H1 (cell line): ENCODE data around the gene PTPRT.

Experiments used
- CEBPB ChIP-seq: IDR thresholded peaks from 2 replicates; pipeline ENCODE4 v1.6.1; 2012; ENCODE audit warnings: low read depth, low read length
- CTCF ChIP-seq, 3 experiments: IDR thresholded peaks; 1 replicate in 2 of 3; 2 replicates in 1 of 3; pipeline versions ENCODE4 v1.5.1 to v1.6.1; 2011; ENCODE audit warnings: low read length in 3 of 3, mild to moderate bottlenecking in 3 of 3, inconsistent platforms in 2 of 3, low read depth in 1 of 3, moderate library complexity in 1 of 3; ENCODE audit not compliant: insufficient read depth in 1 of 3; ENCODE audit errors: control extremely low read depth in 1 of 3
- EZH2 ChIP-seq: fragments of 200-600 bp; sonication (generic); IDR thresholded peaks from 2 replicates; pipeline ENCODE4 v1.7.1; 2012; ENCODE audit warnings: low read depth, mild to moderate bottlenecking, moderate library complexity, low read length, inconsistent platforms; ENCODE audit not compliant: severe bottlenecking
- JUND ChIP-seq: IDR thresholded peaks from 2 replicates; pipeline ENCODE4 v1.6.1; 2011; ENCODE audit warnings: mild to moderate bottlenecking, improper control_type of control experiment, low read length
- KDM5A ChIP-seq: fragments of 200-600 bp; IDR thresholded peaks from 2 replicates; pipeline ENCODE4 v1.7.1; 2012; ENCODE audit warnings: mild to moderate bottlenecking, low read length, inconsistent platforms, mixed read lengths
- MAX ChIP-seq: IDR thresholded peaks from 2 replicates; pipeline ENCODE4 v1.6.1; 2012; ENCODE audit warnings: inconsistent platforms
- POLR2A ChIP-seq, 2 experiments: IDR thresholded peaks; 1 replicate in 1 of 2; 2 replicates in 1 of 2; pipeline ENCODE4 v1.6.1; 2011; ENCODE audit warnings: low read depth in 2 of 2, low read length in 2 of 2, mild to moderate bottlenecking in 2 of 2; ENCODE audit errors: control extremely low read depth in 1 of 2
- POLR2AphosphoS5 ChIP-seq: IDR thresholded peaks from 2 replicates; pipeline ENCODE4 v1.6.1; 2011; ENCODE audit warnings: low read depth, low read length
- RAD21 ChIP-seq, 2 experiments: IDR thresholded peaks in 1 of 2; conservative IDR thresholded peaks in 1 of 2; 2 replicates each; pipeline ENCODE4 v1.6.1; 2011; ENCODE audit warnings: low read depth in 2 of 2, low read length in 2 of 2, improper control_type of control experiment in 1 of 2, inconsistent platforms in 1 of 2, mild to moderate bottlenecking in 1 of 2, moderate library complexity in 1 of 2
- RNF2 ChIP-seq: fragments of 200-900, 300-1000 bp; sonication (generic); IDR thresholded peaks from 2 replicates; pipeline ENCODE4 v1.7.1; 2016; ENCODE audit warnings: borderline replicate concordance, low read depth, mild to moderate bottlenecking, antibody characterized with exemption, low read length; ENCODE audit not compliant: poor library complexity, severe bottlenecking; ENCODE audit errors: missing control alignments
- SIX5 ChIP-seq: IDR thresholded peaks from 2 replicates; pipeline ENCODE4 v1.6.1; 2011; ENCODE audit warnings: mild to moderate bottlenecking, low read depth, low read length
- ZNF274 ChIP-seq: IDR thresholded peaks from 2 replicates; pipeline ENCODE4 v1.7.0; 2012; ENCODE audit warnings: low read length, borderline replicate concordance; ENCODE audit errors: extremely low read depth
- TF ChIP-seq, protein P1 (sequence below): IDR thresholded peaks from 2 replicates; pipeline ENCODE4 v1.6.1; 2011; ENCODE audit warnings: low read length, improper control_type of control experiment

GRCh38 chr20:43043887-43044286, 145.8 kb downstream of the PTPRT start:
- TF ChIP-seq EZH2 (no peak), JUND (no peak), RAD21 (IDR thresholded peaks at IDR 0.05 in 1 of 2, conservative IDR thresholded peaks at IDR 0.05 in 1 of 2; ENCODE audit: low read depth in 2 of 2, low read length in 2 of 2) (no peak), MAX (no peak), KDM5A (no peak), RNF2 (no peak), POLR2A (IDR thresholded peaks at IDR 0.05; ENCODE audit: control extremely low read depth in 1 of 2, low read depth in 2 of 2, low read length in 2 of 2) (no peak), CTCF (IDR thresholded peaks at IDR 0.05; ENCODE audit: control extremely low read depth in 1 of 3, insufficient read depth in 1 of 3, low read depth in 1 of 3, low read length in 3 of 3) (no peak), SIX5 (no peak), CEBPB (no peak), POLR2AphosphoS5 (no peak), ZNF274 (no peak)
- TF ChIP-seq, protein P1, sequence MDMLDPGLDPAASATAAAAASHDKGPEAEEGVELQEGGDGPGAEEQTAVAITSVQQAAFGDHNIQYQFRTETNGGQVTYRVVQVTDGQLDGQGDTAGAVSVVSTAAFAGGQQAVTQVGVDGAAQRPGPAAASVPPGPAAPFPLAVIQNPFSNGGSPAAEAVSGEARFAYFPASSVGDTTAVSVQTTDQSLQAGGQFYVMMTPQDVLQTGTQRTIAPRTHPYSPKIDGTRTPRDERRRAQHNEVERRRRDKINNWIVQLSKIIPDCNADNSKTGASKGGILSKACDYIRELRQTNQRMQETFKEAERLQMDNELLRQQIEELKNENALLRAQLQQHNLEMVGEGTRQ, result no peak
